Caco-2 (cell line): ENCODE results near the gene KRTAP4-1. TPM values are rescaled to one million over a fixed set of nuclear protein-coding genes. Genes with fewer than 3 reads are reported as not detected.
"Not testable (repeated sequence)": the region's sequence is repeated elsewhere in the genome, so short reads cannot be mapped to it uniquely, and the experiment has no call there.

ENCODE experiments used
- BruUV-seq: library from RNA; stranded (reverse); fragments of 400-500 nt; replicated peaks from 2 replicates; lab custom pipeline; 2021; lab: Mats Ljungman, UMichigan
- CTCF ChIA-PET: fragments of 300-600 bp; sonication (Branson Sonifier 250); formaldehyde crosslinking; loops from one replicate; lab custom pipeline; 2022; ENCODE audit warnings: antibody characterized with exemption; lab: Charles Lee
- POLR2A ChIA-PET: fragments of 300-600 bp; sonication (Branson Sonifier 250); formaldehyde crosslinking; loops from one replicate; lab custom pipeline; 2022; ENCODE audit warnings: antibody characterized with exemption; lab: Charles Lee
- DNase-seq, 2 experiments: peaks; one replicate each; pipeline versions ENCODE4 v3.0.0 to v3.0.0-alpha.2; 2020 to 2022
- H3K27me3 ChIP-seq: replicated peaks from 2 replicates; pipeline ENCODE4 v1.6.0; 2011; ENCODE audit warnings: low read length; ENCODE audit not compliant: control insufficient read depth, insufficient read depth
- H3K36me3 ChIP-seq: 2 replicates; pipeline ENCODE4 v1.5.1; 2011; ENCODE audit warnings: low read length; ENCODE audit not compliant: control insufficient read depth, insufficient read depth
- H3K4me1 ChIP-seq: fragments of 250-450 bp; sonication (Bioruptor Pico); 2 replicates; pipeline ENCODE4 v1.5.1; 2020; ENCODE audit warnings: mild to moderate bottlenecking
- H3K4me3 ChIP-seq: 2 replicates; pipeline ENCODE4 v1.5.1; 2011; ENCODE audit warnings: low read depth, mild to moderate bottlenecking, control low read depth, low read length
- H3K9me3 ChIP-seq: fragments of 250-450 bp; sonication (Bioruptor Pico); 2 replicates; pipeline ENCODE4 v1.5.1; 2020; ENCODE audit warnings: mild to moderate bottlenecking, moderate library complexity
- H3K27ac Mint-ChIP-seq: one replicate; pipeline ENCODE4 v1.8.0; 2022; ENCODE audit warnings: mixed read lengths; ENCODE audit not compliant: unreplicated experiment
- H3K27me3 Mint-ChIP-seq: one replicate; pipeline ENCODE4 v1.8.0; 2022; ENCODE audit warnings: mixed read lengths; ENCODE audit not compliant: insufficient read depth, unreplicated experiment
- H3K36me3 Mint-ChIP-seq: one replicate; pipeline ENCODE4 v1.8.0; 2022; ENCODE audit warnings: mild to moderate bottlenecking, mixed read lengths; ENCODE audit not compliant: insufficient read depth, unreplicated experiment
- H3K4me1 Mint-ChIP-seq: one replicate; pipeline ENCODE4 v1.8.0; 2022; ENCODE audit warnings: low read depth, mixed read lengths; ENCODE audit not compliant: unreplicated experiment
- H3K4me3 Mint-ChIP-seq: one replicate; pipeline ENCODE4 v1.8.0; 2022; ENCODE audit warnings: mild to moderate bottlenecking, moderate library complexity, mixed read lengths; ENCODE audit not compliant: unreplicated experiment
- H3K9me3 Mint-ChIP-seq: one replicate; pipeline ENCODE4 v1.8.0; 2022; ENCODE audit warnings: mixed read lengths; ENCODE audit not compliant: unreplicated experiment
- CTCF ChIP-seq, 2 experiments: fragments of 200-600 bp in 1 of 2; IDR thresholded peaks; 1 replicate in 1 of 2; 2 replicates in 1 of 2; pipeline versions ENCODE4 v1.5.1 to v1.8.0; 2011 to 2022; ENCODE audit warnings: antibody characterized with exemption in 1 of 2, control low read depth in 1 of 2, inconsistent platforms in 1 of 2, low read depth in 1 of 2, low read length in 1 of 2, mild to moderate bottlenecking in 1 of 2, moderate library complexity in 1 of 2; ENCODE audit not compliant: insufficient read depth in 1 of 2, severe bottlenecking in 1 of 2, unreplicated experiment in 1 of 2
- intact Hi-C: fragments of 100-400 bp; cut with micrococcal nuclease; formaldehyde crosslinking; loops from one replicate; pipeline ENCODE4 v1.10.0; 2022; ENCODE audit not compliant: unreplicated experiment
- total RNA-seq: library from RNA; stranded (reverse); gene quantifications from 2 replicates; pipeline ENCODE4 v1.2.3, GENCODE V29; 2022

The KRTAP4-1 gene
- total RNA-seq, 1 experiment from 2014 or later, result not detected

GRCh38 chr17:41160648-41161047 is 24.1 kb downstream of the KRTAP4-1 start, which contains the start of gene KRTAP4-4:
Gene KRTAP4-4, minus strand, starts transcription at chr17:41160748. Its CDS starts 57 bp downstream, at chr17:41160691.
- H3K4me3 ChIP-seq, result no peak within 1 kb of the TSS
- no peaks in the 10 kb centered on the region for H3K4me1 ChIP-seq
- Mint-ChIP-seq H3K27me3 (no peaks in the 10 kb centered on the region), H3K27ac (no peak within 1 kb of the TSS), H3K36me3 (no peaks in the 10 kb centered on the region), H3K4me3 (no peak within 1 kb of the TSS), H3K9me3 (peaks cover 6% of the 10 kb centered on the region), H3K4me1 (no peaks in the 10 kb centered on the region)
- H3K9me3 ChIP-seq, result no peaks in the 10 kb centered on the region
- ChIA-PET POLR2A (no interaction called here), CTCF (no interaction called here)
- no peak for TF ChIP-seq CTCF (IDR thresholded peaks at IDR 0.05; ENCODE audit: insufficient read depth in 1 of 2, low read depth in 1 of 2, low read length in 1 of 2, severe bottlenecking in 1 of 2, unreplicated experiment in 1 of 2)
- no peaks in the 10 kb centered on the region for H3K36me3 ChIP-seq
- intact Hi-C loops, result no loop called here
- H3K27me3 ChIP-seq, result no peaks in the 10 kb centered on the region
- no TSS peak for BruUV-seq
- DNase-seq, result no peak

GRCh38 chr17:41160190-41160589 is 24.5 kb downstream of the KRTAP4-1 start:
- H3K4me3 Mint-ChIP-seq, intact Hi-C loops, CTCF ChIA-PET, H3K27ac Mint-ChIP-seq, H3K36me3 Mint-ChIP-seq, H3K4me1 ChIP-seq, POLR2A ChIA-PET, H3K4me3 ChIP-seq, H3K27me3 Mint-ChIP-seq, H3K9me3 Mint-ChIP-seq, H3K36me3 ChIP-seq, DNase-seq, BruUV-seq, H3K27me3 ChIP-seq, H3K9me3 ChIP-seq, H3K4me1 Mint-ChIP-seq: not testable (repeated sequence)

GRCh38 chr17:41153856-41154255 is 30.9 kb downstream of the KRTAP4-1 start:
- DNase-seq, result no peak
- no peak overlapping the region for H3K27ac Mint-ChIP-seq
- no TSS peak for BruUV-seq
- no peak overlapping the region for H3K4me3 Mint-ChIP-seq
- no peaks in the 10 kb centered on the region for H3K36me3 Mint-ChIP-seq
- no peak for TF ChIP-seq CTCF (IDR thresholded peaks at IDR 0.05; ENCODE audit: insufficient read depth in 1 of 2, low read depth in 1 of 2, low read length in 1 of 2, severe bottlenecking in 1 of 2, unreplicated experiment in 1 of 2)
- intact Hi-C loops, result no loop called here
- H3K4me1 ChIP-seq, result no peaks in the 10 kb centered on the region
- H3K4me3 ChIP-seq, result no peak overlapping the region
- H3K27me3 ChIP-seq, result no peaks in the 10 kb centered on the region
- H3K9me3 ChIP-seq, result no peaks in the 10 kb centered on the region
- no peaks in the 10 kb centered on the region for H3K36me3 ChIP-seq
- no peaks in the 10 kb centered on the region for H3K27me3 Mint-ChIP-seq
- peaks cover 6% of the 10 kb centered on the region for H3K9me3 Mint-ChIP-seq
- CTCF ChIA-PET, result no interaction called here
- H3K4me1 Mint-ChIP-seq, result no peaks in the 10 kb centered on the region
- POLR2A ChIA-PET, result no interaction called here

- intact Hi-C loops, result no loop called here
- no peaks in the 10 kb centered on the region for H3K4me1 ChIP-seq
- no peaks in the 10 kb centered on the region for H3K9me3 ChIP-seq
- ChIA-PET POLR2A (no interaction called here), CTCF (no interaction called here)
- no peaks in the 10 kb centered on the region for H3K27me3 Mint-ChIP-seq
- no peak overlapping the region for H3K27ac Mint-ChIP-seq
- DNase-seq, result no peak
- H3K4me3 ChIP-seq, result no peak overlapping the region
- BruUV-seq, result no TSS peak
- H3K36me3 ChIP-seq, result no peaks in the 10 kb centered on the region
- H3K9me3 Mint-ChIP-seq, result no peaks in the 10 kb centered on the region
- no peaks in the 10 kb centered on the region for H3K36me3 Mint-ChIP-seq
- H3K27me3 ChIP-seq, result no peaks in the 10 kb centered on the region
- no peaks in the 10 kb centered on the region for H3K4me1 Mint-ChIP-seq
- no peak for TF ChIP-seq CTCF (IDR thresholded peaks at IDR 0.05; ENCODE audit: insufficient read depth in 1 of 2, low read depth in 1 of 2, low read length in 1 of 2, severe bottlenecking in 1 of 2, unreplicated experiment in 1 of 2)
- no peak overlapping the region for H3K4me3 Mint-ChIP-seq
Measured at GRCh38 chr17:41151525-41151924, 33.2 kb downstream of the KRTAP4-1 start.
